ENCODE data around the gene SHISAL1.

Gene SHISAL1

GRCh38 chr22:44277386-44278135, 35.2 kb downstream of the SHISAL1 start:
- DNase-seq (ENCODE audit: low read depth): no peak

DNA sequence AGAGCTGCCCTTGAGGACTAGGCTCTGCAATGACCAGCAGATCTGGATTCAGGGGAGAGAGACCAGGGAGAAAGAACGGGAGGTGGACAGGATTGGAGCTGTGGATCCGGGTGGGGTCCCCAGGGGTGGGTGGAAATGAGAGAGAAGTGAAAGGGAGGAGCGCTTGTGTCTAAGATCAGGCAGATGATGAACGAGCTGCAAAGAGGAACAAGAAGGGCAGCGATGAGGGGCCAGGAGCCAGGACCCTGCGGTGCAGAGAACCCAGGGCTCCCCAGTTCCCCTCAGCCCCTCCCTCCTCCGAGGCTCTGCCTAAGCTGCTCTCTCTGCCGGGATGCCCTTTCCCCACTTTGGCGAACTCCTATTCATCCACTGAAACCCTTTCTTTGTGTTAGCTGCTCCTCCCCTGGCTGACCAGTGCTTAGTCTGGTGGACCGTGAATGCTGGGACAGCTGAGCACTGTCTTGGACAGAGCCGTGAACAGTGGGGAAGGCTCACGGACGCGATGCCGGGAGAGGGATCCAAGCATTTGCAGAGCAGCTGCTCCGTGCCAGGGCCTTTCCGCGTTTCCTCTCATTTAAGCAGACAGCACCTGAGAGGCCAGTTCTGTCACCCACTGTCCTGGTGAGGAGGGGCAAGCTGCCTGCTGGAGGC, 35.9 kb downstream of the SHISAL1 start:
- no peak for DNase-seq (ENCODE audit: low read depth)

- DNase-seq (ENCODE audit: low read depth): no peak
These were observed 36.7 kb downstream of the SHISAL1 start for GRCh38 chr22:44276041-44276440.

DNA sequence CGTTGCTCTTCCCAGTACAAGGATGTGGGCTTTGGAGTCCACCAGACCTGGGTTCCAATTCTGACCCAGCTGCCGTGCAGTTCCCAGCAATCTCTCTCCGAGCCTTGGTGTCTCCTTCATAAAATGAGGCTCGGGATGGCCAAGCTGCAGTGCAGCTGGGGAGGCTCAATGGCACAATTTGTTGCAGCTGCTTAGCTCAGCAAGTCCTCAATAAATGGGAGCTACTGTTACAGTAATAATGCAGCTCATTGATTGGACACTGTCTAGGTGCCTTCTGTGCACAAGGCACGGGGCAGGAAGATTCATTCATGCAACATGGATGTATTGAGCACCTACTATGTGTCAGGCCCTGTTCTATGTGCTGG, 37.1 kb downstream of the SHISAL1 start:
- DNase-seq (ENCODE audit: low read depth): no peak

GRCh38 chr22:44274918-44275630, 37.7 kb downstream of the SHISAL1 start:
- DNase-seq (ENCODE audit: low read depth): no peak

- DNase-seq (ENCODE audit: low read depth): no peak
These were observed 39.6 kb downstream of the SHISAL1 start for GRCh38 chr22:44273175-44273574.

DNA sequence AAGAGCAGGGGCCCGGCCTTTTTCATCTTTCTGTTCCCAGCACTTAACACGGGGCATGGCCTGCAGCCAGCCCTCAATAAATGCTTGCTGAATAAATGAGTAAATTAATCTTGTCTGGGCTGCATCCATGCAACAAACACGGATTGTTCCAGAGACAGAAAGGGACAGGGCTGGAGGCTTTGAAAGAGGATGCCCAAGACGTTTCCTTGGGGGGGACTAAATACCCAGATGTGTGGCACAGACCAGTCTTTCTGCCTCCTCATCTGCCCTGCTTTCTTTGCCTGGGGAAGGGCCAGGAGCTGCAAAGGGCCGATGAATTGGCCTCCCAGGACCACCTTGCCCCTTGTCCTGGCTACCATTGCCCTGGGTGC, 40.4 kb downstream of the SHISAL1 start:
- no peak for DNase-seq (ENCODE audit: low read depth)

DNA sequence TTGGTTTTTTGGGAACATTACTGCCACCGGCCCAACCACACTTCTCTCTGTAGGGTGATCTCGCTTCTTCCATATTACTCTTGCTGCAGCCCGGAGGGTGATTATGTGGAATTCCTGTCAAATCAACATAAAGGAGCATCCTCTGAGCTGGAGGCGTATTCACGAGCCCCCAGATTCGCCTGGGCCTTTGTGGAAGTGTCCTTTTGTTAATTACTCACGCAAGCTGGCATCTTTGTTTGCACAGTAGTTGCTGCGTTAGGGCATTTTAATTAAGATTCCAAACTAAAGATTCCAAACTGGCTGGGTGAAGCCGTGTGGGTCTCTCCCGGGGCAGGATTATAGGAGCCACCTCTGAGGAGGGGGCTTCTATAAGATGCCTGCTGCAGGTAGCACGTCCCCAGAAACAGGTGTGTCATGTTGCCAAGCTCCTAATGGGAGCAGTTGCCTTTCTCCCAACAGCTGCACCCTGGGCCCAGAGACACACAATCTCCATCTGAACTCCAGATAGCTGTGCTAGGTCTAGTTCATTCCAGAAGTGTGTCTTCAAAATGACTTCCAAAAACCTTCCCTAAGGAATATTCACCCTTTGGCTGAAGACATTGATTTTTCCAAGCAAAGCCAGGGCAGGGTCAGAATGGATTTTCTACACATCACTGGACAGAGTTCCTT, 40.9 kb downstream of the SHISAL1 start:
- DNase-seq (ENCODE audit: low read depth): no peak

DNA sequence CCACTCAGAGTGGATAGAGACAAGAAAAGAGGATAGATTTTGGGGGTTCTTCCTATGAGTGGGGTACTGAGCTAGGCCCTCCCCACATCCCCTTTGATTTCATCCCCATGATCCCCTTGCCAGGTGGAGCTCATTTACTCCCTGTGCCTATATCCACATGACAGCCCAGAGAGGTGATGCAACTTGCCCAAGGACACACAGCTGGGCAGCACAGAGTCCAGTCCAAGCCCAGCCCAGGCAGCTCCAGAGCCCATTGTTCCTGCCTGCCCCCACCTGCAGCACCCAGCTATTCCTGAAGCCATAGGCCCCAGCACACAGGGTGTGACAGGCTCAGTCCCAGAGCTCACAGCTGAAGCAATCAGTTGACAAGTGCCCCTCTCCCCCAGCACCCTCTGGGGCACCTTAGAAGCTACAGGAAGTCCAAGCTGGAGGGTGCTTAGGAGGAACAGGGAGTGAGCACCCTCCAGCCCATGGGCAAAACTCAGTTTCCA, 41.7 kb downstream of the SHISAL1 start:
- no peak for DNase-seq (ENCODE audit: low read depth)

GRCh38 chr22:44270556-44270880, 42.2 kb downstream of the SHISAL1 start:
- DNase-seq (ENCODE audit: low read depth): no peak

- no peak for DNase-seq (ENCODE audit: low read depth)
These were observed 42.8 kb downstream of the SHISAL1 start for GRCh38 chr22:44269757-44270555.

- no peak for DNase-seq (ENCODE audit: low read depth)
These were observed 43.6 kb downstream of the SHISAL1 start for GRCh38 chr22:44269117-44269498.

GRCh38 chr22:44268431-44269116, 44.2 kb downstream of the SHISAL1 start:
- DNase-seq (ENCODE audit: low read depth): no peak

- DNase-seq (ENCODE audit: low read depth): no peak
These were observed 44.9 kb downstream of the SHISAL1 start for GRCh38 chr22:44267856-44268255.

- DNase-seq (ENCODE audit: low read depth): no peak
These were observed 45.7 kb downstream of the SHISAL1 start for GRCh38 chr22:44266796-44267760.

DNA sequence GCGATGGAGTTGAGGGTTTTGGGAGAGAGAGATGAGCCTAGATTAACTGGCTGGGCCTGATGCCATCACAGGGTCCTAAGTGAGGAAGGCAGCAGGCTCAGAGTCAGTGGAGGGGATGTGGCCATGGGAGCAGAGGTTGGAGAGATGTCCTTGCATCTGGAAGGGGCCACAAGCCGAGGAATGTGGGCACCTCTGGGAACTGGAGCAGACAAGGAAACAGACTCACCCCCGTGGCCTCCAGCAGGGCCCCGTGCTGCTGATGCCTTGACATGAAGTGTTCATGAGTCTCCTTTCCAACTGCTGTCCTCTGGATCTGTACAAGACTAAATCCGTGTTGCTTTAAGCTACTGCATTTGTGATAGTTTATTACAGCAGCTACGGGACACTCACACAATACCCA, 49.2 kb downstream of the SHISAL1 start:
- no peak for DNase-seq (ENCODE audit: low read depth)

DNA sequence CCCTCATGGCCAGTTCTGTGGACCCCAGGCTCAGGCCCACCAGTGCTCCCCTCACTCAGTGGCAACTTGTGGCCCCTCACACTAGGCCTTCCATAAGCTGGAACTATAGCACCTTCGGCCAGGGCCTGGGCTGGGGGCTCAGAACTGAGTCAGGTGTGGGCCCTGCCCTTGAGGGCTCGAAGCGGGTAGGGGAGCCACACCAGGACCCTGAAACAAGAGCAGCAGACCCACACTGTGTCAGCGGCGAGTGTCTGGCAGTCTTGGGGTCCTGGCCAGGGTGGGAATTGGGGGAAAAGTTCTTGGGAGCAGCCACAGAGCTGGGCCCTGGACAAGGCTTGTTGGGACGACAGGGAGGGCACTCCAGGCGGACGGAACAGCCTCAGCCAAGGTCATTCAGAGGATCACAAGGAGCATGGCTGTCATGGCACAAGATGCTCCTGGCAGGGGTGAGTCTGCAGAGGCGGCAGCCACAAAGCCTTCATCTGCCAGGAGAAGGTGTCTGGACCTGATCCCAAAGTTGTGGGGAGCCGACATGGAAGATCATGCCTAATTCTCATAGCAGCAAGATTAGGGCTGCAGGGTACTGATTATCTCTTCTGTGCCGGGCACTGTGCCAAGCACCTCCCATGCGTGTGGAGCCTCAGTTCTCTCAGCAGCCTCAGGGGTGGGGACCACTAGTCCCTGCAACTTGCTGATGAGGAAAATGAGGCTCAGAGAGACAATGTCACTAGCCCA, 50.7 kb downstream of the SHISAL1 start:
- DNase-seq (ENCODE audit: low read depth): no peak

GRCh38 chr22:44261164-44261860, 51.4 kb downstream of the SHISAL1 start:
- DNase-seq (ENCODE audit: low read depth): no peak

Measured in activated T-cell treated with anti-CD3 and anti-CD28 coated beads for 24 hours (primary cell).